AML-193 (cell line): ENCODE data around the gene PLEKHM1.

Source experiments
- DNase-seq, 2 experiments: peaks; one replicate each; lab custom pipeline; 2025; lab: John Stamatoyannopoulos, UW

PLEKHM1 gene

GRCh38 chr17:45398800-45399199 lies 91.7 kb downstream of the PLEKHM1 start:
- DNase-seq = no peak

DNA sequence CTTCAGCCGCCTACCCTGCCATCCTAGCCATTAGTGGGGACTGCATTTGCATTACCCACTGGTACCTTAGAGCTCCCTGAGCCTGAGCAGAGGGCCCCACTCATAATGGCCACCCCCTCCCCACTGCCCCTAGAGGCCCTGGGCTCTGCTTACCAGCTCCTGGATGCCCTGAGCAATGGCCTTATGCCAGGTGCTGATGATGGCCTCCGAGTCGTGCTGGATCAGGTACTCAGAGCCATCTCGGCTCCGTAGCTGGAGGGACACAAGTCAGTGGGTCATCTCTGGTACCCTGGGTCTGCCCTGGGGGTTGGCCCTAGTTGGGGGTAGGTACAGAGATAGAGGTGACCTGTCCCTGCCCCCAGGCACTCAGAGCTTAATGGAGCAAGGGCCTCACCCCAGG lies 92.7 kb downstream of the PLEKHM1 start:
- no peak for DNase-seq

GRCh38 chr17:45396496-45397205 lies 93.9 kb downstream of the PLEKHM1 start:
- no peak for DNase-seq

GRCh38 chr17:45395569-45396415 lies 94.7 kb downstream of the PLEKHM1 start:
- no peak for DNase-seq

- DNase-seq = peak in 1 of 2 experiments; percentile 27
Observed at GRCh38 chr17:45394913-45395568, 95.5 kb downstream of the PLEKHM1 start.

GRCh38 chr17:45394564-45394912 lies 96.0 kb downstream of the PLEKHM1 start:
- DNase-seq = no peak

- no peak for DNase-seq
Observed at GRCh38 chr17:45394091-45394490, 96.4 kb downstream of the PLEKHM1 start.

- no peak for DNase-seq
Observed at GRCh38 chr17:45393411-45393810, 97.1 kb downstream of the PLEKHM1 start.

DNA sequence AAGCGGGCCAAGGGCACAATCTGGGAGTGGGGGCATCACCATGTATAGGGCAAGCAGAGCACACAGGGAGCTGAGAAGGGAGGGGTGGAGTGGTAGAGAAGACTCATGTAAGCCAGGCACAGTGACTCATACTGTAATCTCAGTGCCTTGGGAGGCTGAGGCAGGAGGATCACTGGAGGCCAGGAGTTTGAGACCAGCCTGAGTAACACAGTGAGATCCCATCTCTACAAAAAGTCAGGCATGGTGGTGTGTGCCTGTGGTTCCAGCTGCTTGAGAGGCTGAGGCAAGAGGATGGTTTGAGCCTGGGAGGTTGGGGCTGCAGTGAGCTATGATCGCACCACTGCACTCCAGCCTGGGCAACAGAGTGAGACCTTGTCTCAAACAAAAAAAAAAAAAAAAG lies 98.6 kb downstream of the PLEKHM1 start:
- no peak for DNase-seq

DNA sequence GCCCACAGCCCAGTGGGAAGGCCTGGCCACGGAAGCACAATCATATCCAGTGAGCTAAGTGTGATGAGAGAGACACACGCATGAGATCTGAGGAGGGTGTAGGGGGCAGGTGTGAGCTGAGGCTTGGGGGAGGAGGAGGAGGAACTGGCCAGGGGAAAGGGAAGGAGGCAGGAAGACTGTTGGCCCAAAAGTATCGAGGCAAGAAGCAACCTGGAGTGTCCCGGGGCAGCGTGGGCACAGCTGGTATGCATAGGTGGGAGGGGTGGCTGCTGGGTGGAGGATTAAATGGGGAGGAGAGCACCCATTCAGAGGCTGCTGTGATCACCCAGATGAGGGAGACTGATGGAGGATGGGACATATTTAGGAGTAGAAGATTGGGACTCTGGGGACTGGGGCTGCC lies 99.2 kb downstream of the PLEKHM1 start:
- DNase-seq = no peak

DNA sequence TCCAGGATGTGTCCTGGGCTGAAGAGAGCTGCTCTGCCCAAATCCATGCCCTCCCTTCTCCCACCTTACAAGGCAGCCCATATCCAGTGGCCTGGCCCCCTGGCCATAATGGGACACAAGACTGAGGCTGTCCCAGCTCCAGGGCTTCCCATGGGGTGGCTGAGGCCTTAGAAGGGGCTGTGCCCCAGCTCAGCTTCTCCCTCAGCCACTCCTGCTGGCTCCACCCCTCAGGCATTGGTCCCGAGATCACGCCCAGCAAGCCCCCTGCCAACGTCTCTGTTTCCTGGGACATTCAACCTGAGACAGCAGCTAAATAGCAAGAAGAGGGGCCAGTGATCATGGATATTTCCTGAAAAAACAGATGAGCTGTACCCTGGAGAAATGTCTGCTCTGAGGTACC lies 101.2 kb downstream of the PLEKHM1 start:
- no peak for DNase-seq

- DNase-seq = no peak
Observed at GRCh38 chr17:45388604-45389325, 101.8 kb downstream of the PLEKHM1 start.

GRCh38 chr17:45387739-45388138 lies 102.8 kb downstream of the PLEKHM1 start:
- DNase-seq = no peak

- DNase-seq = no peak
Observed at GRCh38 chr17:45386178-45386577, 104.3 kb downstream of the PLEKHM1 start.
